Prostate gland (tissue), 2 donors: Measurements from ENCODE around the gene MALRD1.

Experiments
- CTCF ChIP-seq, 4 experiments: fragments of 200-600 bp in 2 of 4; fragments of 450-650 bp in 2 of 4; sonication (generic) in 2 of 4; IDR thresholded peaks; 1 replicate in 3 of 4; 2 replicates in 1 of 4; pipeline ENCODE4 v1.5.1; 2016 to 2019; ENCODE audit warnings: antibody characterized with exemption in 4 of 4, mild to moderate bottlenecking in 2 of 4, moderate library complexity in 2 of 4
- POLR2A ChIP-seq: fragments of 450-650 bp; IDR thresholded peaks from one replicate; pipeline ENCODE4 v1.6.1; 2016; ENCODE audit warnings: antibody characterized with exemption, mild to moderate bottlenecking

GRCh38 chr10:19668116-19668515 lies 619.5 kb downstream of the MALRD1 start:
- no peak for TF ChIP-seq CTCF (IDR thresholded peaks at IDR 0.05)
- no peak for TF ChIP-seq POLR2A
